WTC11 (cell line): ENCODE results near the gene PPP2R1A. TPM values are rescaled to one million over a fixed set of nuclear protein-coding genes. Genes with fewer than 3 reads are reported as not detected.

Source experiments
- ATAC-seq: fragments of 200-7000 bp; cut with Tn5 transposase; 2 replicates; pipeline ENCODE4 v1.10.0; 2021; ENCODE audit warnings: mild to moderate bottlenecking, moderate library complexity
- CTCF ChIA-PET: fragments of 300-600 bp; sonication (Branson Sonifier 250); formaldehyde crosslinking; loops from one replicate; lab custom pipeline; 2021; ENCODE audit warnings: antibody characterized with exemption; lab: Charles Lee
- POLR2A ChIA-PET: fragments of 350-600 bp; sonication (Branson Sonifier 250); formaldehyde crosslinking; loops from one replicate; lab custom pipeline; 2021; ENCODE audit warnings: antibody characterized with exemption; lab: Charles Lee
- DNase-seq: peaks from one replicate; pipeline ENCODE4 v3.0.0; 2021; ENCODE audit warnings: low spot score
- H3K27ac Mint-ChIP-seq: 2 replicates; pipeline ENCODE4 v1.8.0; 2021; ENCODE audit warnings: mixed read lengths
- H3K27me3 Mint-ChIP-seq: 2 replicates; pipeline ENCODE4 v1.8.0; 2021; ENCODE audit warnings: low read depth, mild to moderate bottlenecking, moderate library complexity, mixed read lengths
- H3K36me3 Mint-ChIP-seq: 2 replicates; pipeline ENCODE4 v1.8.0; 2021; ENCODE audit warnings: mixed read lengths
- H3K4me1 Mint-ChIP-seq: 2 replicates; pipeline ENCODE4 v1.8.0; 2022; ENCODE audit warnings: mixed read lengths
- H3K4me3 Mint-ChIP-seq: 2 replicates; pipeline ENCODE4 v1.8.0; 2021; ENCODE audit warnings: mild to moderate bottlenecking, moderate library complexity, mixed read lengths
- H3K9me3 Mint-ChIP-seq: 2 replicates; pipeline ENCODE4 v1.8.0; 2021; ENCODE audit warnings: mixed read lengths
- AR ChIP-seq: fragments of 250-450 bp; sonication (Bioruptor Pico); IDR thresholded peaks from 2 replicates; pipeline ENCODE4 v1.9.0; 2021; ENCODE audit warnings: mild to moderate bottlenecking
- ETV6 ChIP-seq: sonication (generic); formaldehyde crosslinking; IDR thresholded peaks from 2 replicates; pipeline ENCODE4 v1.8.1; 2022; ENCODE audit warnings: mild to moderate bottlenecking, missing genetic modification reagents
- HMGXB4 ChIP-seq: sonication (generic); formaldehyde crosslinking; IDR thresholded peaks from 2 replicates; pipeline ENCODE4 v1.8.1; 2023; ENCODE audit warnings: mild to moderate bottlenecking, moderate library complexity, missing genetic modification reagents
- KAT7 ChIP-seq: sonication (generic); formaldehyde crosslinking; IDR thresholded peaks from 2 replicates; pipeline ENCODE4 v1.8.1; 2023; ENCODE audit warnings: missing genetic modification reagents, mild to moderate bottlenecking, borderline replicate concordance
- MLX ChIP-seq: sonication (generic); formaldehyde crosslinking; IDR thresholded peaks from 2 replicates; pipeline ENCODE4 v1.8.1; 2023; ENCODE audit warnings: mild to moderate bottlenecking, missing genetic modification reagents, moderate library complexity
- NR1H2 ChIP-seq: sonication (generic); formaldehyde crosslinking; IDR thresholded peaks from 2 replicates; pipeline ENCODE4 v1.9.0; 2021; ENCODE audit warnings: mild to moderate bottlenecking, moderate library complexity, missing genetic modification reagents
- NR2C2 ChIP-seq: sonication (generic); formaldehyde crosslinking; IDR thresholded peaks from 2 replicates; pipeline ENCODE4 v1.8.0; 2022; ENCODE audit warnings: mild to moderate bottlenecking, missing genetic modification reagents
- SMAD3 ChIP-seq: sonication (generic); formaldehyde crosslinking; IDR thresholded peaks from 2 replicates; pipeline ENCODE4 v1.8.0; 2022; ENCODE audit warnings: missing genetic modification reagents, mild to moderate bottlenecking, borderline replicate concordance
- ZNF121 ChIP-seq: sonication (generic); formaldehyde crosslinking; IDR thresholded peaks from 2 replicates; pipeline ENCODE4 v1.8.0; 2023; ENCODE audit warnings: missing genetic modification reagents
- ZNF425 ChIP-seq: fragments of 250-450 bp; sonication (Bioruptor Pico); conservative IDR thresholded peaks from 2 replicates; pipeline ENCODE4 v1.9.0; 2021; ENCODE audit warnings: mild to moderate bottlenecking
- ZNF512 ChIP-seq: sonication (generic); formaldehyde crosslinking; IDR thresholded peaks from 2 replicates; pipeline ENCODE4 v1.8.1; 2022; ENCODE audit warnings: missing genetic modification reagents, borderline replicate concordance
- total RNA-seq: library from RNA; stranded (reverse); gene quantifications from 3 replicates; pipeline ENCODE4 v1.2.3, GENCODE V29; 2021

The PPP2R1A gene
- total RNA-seq, 1 experiment from 2014 or later, result 505 TPM

GRCh38 chr19:52211203-52211602 lies 21.4 kb downstream of the PPP2R1A start:
- Mint-ChIP-seq H3K4me3 (no peak overlapping the region), H3K36me3 (peaks cover 86% of the 10 kb centered on the region), H3K27ac (no peak overlapping the region), H3K27me3 (no peaks in the 10 kb centered on the region; the same call in 1 of the 2 replicates), H3K9me3 (no peaks in the 10 kb centered on the region), H3K4me1 (no peaks in the 10 kb centered on the region)
- CTCF ChIA-PET, result no interaction called here
- DNase-seq (no peak), ATAC-seq (no peak)
- POLR2A ChIA-PET, result no interaction called here
- no peak for TF ChIP-seq KAT7 (CRISPR knock-in tag)
- peak; percentile 42; the same call in 1 of the 2 replicates for TF ChIP-seq ZNF121

GRCh38 chr19:52211926-52212571 lies 22.2 kb downstream of the PPP2R1A start:
- CTCF ChIA-PET, result no interaction called here
- TF ChIP-seq AR (CRISPR knock-in tag) (no peak), ZNF512 (CRISPR knock-in tag) (no peak), HMGXB4 (CRISPR knock-in tag) (no peak), MLX (CRISPR knock-in tag) (no peak), ZNF425 (CRISPR knock-in tag) (no peak), NR1H2 (CRISPR knock-in tag) (no peak)
- H3K27me3 Mint-ChIP-seq, result no peaks in the 10 kb centered on the region; the same call in 1 of the 2 replicates
- POLR2A ChIA-PET, result no interaction called here
- ATAC-seq, result no peak
- peak overlapping the region; percentile 87; the same call in 1 of the 2 replicates for H3K27ac Mint-ChIP-seq
- DNase-seq, result no peak
- H3K4me3 Mint-ChIP-seq, result no peak overlapping the region
- H3K4me1 Mint-ChIP-seq, result no peaks in the 10 kb centered on the region
- no peaks in the 10 kb centered on the region for H3K9me3 Mint-ChIP-seq
- H3K36me3 Mint-ChIP-seq, result peaks cover 86% of the 10 kb centered on the region

- Mint-ChIP-seq H3K27me3 (no peaks in the 10 kb centered on the region; the same call in 1 of the 2 replicates), H3K4me3 (no peak overlapping the region), H3K4me1 (no peaks in the 10 kb centered on the region), H3K27ac (peak overlapping the region; percentile 87; the same call in 1 of the 2 replicates), H3K9me3 (no peaks in the 10 kb centered on the region), H3K36me3 (peaks cover 87% of the 10 kb centered on the region)
- DNase-seq (no peak), ATAC-seq (no peak)
- no peak for TF ChIP-seq ETV6 (CRISPR knock-in tag)
- no peak for TF ChIP-seq SMAD3 (CRISPR knock-in tag)
- no peak for TF ChIP-seq NR2C2
- ChIA-PET POLR2A (interaction anchor here (0.6 to 0.7 kb wide), 2 partner anchors 35 to 200 kb away, joined by 5 to 6 read pairs; no protein-coding TSS in a partner anchor), CTCF (no interaction called here)
These were observed 22.9 kb downstream of the PPP2R1A start for GRCh38 chr19:52212572-52213255.
